GM21390 (cell line): ENCODE results near the gene NTHL1.

Experiments used
- ATAC-seq: cut with Tn5 transposase; IDR thresholded peaks from one replicate; pipeline ENCODE4 v1.9.1; 2021; ENCODE audit not compliant: unreplicated experiment

Gene NTHL1

GRCh38 chr16:2047330-2048115, at the start of gene NTHL1, which contains the start of gene TSC2:
Gene NTHL1, minus strand, starts transcription at chr16:2047834. Its CDS starts 11 bp downstream, at chr16:2047823.
Gene TSC2, plus strand, starts transcription at chr16:2047985. Its CDS starts 631 bp downstream, at chr16:2048616.
- ATAC-seq: peak; percentile 84

DNA sequence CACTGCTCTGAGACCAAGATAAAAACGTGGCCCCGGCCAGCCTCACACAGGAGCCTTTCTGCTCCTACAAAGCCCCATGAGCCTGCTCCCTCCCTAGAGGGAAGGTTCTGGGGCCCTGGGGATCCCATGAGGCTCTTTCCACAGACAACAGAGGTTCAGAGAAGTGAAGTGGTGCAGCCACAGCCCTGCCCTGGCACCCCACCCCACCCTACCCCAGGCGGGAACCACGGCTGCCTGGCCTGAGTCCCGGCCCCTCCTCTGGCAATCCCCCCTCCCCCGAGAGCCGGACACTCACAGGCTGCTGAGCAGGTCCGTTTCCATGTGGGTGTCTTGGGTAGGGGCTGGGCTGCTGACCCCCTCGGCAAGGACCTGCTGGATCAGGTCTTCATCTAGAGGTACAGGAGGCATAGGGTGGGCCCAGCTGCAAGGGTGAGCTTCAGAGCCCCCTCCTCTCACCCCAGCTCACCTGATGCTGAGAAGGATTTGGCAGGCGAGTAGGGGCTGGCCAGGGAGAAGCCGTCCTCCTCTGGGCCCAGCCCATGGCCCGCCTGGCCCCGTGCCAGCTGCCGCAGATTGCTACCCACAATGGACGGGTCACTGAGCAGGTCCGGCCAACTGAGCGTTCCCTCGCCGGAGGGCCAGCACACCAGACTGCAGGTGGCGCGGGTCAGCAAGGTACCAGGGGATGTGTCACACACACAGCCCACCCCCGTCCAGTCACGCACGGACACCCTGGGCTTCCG, 49.4 kb upstream of the NTHL1 start:
- ATAC-seq: no peak

GRCh38 chr16:2095918-2096582, 48.4 kb upstream of the NTHL1 start:
- no peak for ATAC-seq

DNA sequence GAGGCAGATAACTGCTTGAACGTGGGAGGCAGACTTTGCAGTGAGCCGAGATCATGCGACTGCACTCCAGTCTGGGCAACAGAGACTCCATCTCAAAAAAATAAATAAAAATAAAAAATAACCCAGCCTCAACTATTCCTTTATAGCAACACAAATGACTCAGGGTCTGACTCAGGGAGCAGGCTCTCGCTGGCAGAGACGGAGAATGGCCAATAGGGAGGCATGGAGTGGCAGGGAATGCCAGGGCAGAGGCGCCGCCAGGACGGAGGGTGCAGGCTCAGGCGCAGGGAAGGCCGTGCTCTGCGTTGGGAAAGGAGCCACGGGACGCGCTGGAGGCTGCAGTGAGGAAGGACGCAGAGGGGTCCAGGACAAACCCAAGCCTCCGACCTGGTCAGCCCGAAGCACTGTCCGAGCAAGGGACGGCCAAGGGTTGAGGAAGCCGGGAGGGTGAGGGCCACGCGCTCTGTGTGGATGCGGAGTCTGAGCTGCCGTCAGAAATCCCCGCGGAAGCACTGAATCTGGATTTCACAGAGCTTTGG, 47.8 kb upstream of the NTHL1 start:
- ATAC-seq: no peak

DNA sequence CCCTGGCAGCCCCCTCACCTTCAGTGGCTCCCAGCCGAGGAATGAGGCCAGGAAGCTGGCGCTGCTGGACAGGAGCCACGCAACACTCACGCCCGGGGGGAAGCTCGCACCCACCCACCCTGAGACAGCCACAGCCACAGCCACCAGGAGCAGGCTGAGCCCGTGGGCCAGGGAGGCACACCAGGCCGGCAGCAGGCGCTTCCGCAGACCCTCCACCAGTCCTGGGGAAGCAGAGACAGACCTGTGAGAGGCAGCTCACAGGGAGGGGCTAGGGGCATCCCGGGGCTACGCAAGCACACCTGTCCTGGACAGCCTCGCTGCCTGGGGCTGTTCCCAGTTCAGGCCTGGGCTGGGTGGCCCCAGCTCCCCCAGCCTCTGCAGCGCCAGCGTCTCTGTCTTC, 46.2 kb upstream of the NTHL1 start:
- ATAC-seq: no peak

DNA sequence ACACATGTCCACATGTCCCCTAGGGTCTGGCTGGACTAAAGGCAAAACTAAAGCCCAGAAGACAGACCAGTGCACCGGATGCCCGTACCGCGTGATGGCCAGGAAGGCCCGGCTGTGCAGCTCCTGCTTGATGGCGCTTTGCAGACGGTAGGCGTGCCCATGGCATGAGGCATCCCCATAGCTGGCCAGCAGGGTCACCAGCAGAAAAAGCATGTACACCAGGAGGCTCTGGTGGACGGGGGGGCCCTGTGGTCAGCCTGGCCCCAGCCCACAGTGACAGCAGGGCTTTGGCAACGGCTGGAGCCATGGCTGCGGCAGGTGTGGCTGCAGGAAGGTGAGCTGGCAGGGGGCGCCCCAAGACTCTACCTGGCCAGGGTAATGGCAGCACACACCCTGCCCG, 45.2 kb upstream of the NTHL1 start:
- ATAC-seq: no peak

GRCh38 chr16:2092256-2092620, 44.6 kb upstream of the NTHL1 start:
- ATAC-seq: no peak

DNA sequence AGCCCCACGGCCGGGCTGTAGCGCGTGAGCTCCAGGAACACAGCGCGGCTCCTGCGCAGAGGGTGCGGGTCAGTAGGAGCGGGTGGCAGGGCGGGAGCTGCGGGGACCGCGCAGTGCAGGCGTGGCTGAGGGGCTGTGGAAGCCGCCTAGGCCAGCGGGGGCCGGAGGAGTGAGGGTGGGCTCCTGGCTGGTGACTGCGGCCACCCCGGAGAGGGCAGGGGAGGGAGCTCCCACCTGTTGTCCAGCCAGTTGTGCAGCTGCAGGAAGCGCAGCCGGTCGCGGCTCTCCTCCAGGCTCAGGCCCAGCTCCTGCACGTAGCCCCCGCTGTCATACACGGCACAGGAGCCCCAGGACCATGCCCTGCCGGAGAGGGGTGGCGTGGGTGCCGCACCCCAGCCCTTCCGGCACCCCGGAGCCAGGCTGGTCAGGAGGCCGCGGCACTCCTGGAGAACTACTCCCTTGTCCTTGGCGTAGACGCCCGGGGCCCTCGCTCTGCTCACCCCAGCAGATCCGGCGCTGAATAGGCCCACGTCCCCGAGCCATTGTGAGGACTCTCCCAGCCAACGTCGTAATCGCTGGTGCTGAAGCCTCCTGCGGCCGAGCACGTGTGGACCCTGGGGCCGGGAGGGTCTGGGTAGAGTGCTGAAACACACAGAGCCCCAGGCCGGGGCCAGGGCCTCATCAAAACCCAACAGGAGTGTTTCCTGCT, 44.1 kb upstream of the NTHL1 start:
- no peak for ATAC-seq

GRCh38 chr16:2090777-2091546, 43.3 kb upstream of the NTHL1 start:
- no peak for ATAC-seq

DNA sequence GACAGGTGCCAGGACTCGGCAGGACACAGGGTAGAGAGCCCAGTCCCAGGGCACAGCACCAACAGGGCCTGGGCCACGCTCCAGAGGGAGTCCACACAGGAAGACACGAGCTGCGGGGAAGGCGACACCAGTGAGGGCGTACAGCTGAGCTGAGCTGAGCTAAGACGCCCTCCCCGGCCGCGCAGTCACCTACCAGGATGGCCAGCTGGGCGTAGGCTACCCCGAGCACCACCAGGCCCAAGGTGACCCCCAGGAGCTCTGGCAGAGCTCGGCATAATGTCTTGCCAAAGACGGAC, 42.8 kb upstream of the NTHL1 start:
- ATAC-seq: no peak

DNA sequence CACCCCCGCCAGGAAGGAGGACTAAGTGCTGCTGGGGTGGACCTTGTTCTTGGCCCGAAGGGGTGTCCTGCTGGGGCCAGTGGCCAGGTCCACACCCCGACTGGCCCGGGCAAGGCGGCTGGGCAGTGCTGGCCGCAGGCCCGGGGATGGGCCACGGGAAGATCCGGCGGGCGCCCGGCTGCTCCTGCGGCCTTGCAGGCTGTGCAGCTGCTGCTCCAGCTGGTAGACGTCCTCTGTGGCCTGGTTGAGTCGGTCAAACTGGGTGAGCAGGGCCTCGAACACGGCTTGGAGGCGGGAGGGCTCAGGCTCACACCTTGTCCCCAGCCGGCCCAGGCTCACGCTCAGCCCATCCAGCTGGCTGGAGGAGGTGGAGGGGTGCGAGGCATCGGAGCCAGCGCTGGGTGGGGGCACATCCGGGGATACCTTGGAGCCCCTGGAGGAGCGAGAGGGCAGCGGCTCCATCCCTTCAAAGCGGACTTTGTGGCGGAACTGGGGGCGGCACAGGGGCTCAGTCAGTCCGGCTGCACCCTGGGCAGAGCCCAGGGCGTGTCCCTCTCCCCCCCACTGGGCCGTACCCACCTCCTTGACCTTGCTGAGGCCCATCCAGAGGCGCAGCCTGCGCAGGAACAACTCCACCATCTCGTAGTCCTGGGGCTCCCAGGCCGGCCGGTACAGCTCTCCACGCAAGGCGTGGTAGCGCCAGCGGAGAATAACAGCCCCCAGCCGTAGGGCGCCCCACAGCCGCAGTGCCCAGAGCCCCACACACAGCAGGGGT, 42.3 kb upstream of the NTHL1 start:
- no peak for ATAC-seq

GRCh38 chr16:2088759-2089358, 41.2 kb upstream of the NTHL1 start:
- no peak for ATAC-seq

DNA sequence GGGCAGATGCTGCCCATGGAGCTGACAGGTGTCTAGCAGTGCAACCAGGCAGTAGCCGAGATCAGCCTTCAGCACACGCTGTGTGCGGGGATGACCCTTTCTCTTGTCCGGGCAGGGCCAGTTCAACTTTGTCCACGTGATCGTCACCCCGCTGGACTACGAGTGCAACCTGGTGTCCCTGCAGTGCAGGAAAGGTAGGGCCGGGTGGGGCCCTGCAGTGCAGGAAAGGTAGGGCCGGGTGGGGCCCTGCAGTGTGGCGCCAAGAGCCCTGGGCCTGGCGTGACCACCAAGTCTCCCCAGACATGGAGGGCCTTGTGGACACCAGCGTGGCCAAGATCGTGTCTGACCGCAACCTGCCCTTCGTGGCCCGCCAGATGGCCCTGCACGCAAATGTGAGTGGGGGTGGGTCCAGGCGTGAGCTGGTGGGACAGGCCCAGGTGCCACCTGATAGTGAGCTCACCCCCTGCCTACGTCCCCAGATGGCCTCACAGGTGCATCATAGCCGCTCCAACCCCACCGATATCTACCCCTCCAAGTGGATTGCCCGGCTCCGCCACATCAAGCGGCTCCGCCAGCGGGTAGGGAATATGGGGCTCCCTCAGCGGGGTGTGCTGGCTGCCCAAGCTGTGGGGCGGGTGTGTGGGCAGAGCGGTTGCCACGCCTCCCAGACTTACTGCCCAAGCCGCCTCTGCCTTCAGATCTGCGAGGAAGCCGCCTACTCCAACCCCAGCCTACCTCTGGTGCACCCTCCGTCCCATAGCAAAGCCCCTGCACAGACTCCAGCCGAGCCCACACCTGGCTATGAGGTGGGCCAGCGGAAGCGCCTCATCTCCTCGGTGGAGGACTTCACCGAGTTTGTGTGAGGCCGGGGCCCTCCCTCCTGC, 40.4 kb upstream of the NTHL1 start:
- no peak for ATAC-seq

DNA sequence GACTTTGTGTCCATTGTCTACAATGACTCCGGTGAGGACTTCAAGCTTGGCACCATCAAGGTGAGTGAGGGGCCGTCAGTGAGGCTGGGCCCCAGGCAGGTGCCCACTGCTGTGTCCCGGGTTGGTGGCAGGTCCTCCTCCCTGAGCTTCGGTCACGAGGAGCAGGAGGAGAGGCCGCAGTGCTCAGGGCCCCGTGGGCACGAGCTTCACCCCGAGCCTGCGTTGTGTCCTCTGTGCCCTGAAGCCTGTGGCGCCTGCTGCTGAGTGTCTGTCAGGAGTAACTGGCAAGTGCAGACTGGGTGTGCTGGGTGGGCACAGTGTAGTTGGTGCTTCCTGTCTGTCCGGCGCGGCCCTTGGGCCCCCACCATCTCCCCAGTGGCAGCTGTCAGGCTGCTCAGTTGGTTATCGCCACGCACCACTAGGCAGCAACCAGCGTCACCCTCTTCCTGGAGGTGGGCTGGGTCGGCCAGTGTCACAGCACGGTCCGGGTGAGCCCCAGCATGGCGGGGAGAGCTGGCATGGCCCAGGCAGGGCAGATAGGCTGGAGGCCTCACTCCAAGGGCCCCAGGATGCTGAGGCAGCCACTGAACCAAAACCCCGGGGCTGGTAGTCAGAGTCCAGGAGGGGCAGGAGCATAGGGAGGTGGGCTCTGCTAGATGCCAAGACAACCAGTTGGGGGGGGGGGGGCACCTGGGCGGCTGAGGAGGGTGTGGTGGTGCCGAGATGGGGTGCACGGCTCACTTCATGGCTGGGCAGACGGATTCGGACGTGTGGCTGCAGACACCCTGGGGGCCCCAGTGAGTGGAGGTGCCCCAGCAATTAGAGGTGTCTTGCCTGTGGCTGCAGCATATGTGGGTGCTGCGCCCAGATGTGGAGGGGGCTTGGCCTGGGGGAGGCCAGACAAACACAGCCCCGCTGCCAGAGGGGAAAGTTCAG, 39.4 kb upstream of the NTHL1 start:
- ATAC-seq: no peak

DNA sequence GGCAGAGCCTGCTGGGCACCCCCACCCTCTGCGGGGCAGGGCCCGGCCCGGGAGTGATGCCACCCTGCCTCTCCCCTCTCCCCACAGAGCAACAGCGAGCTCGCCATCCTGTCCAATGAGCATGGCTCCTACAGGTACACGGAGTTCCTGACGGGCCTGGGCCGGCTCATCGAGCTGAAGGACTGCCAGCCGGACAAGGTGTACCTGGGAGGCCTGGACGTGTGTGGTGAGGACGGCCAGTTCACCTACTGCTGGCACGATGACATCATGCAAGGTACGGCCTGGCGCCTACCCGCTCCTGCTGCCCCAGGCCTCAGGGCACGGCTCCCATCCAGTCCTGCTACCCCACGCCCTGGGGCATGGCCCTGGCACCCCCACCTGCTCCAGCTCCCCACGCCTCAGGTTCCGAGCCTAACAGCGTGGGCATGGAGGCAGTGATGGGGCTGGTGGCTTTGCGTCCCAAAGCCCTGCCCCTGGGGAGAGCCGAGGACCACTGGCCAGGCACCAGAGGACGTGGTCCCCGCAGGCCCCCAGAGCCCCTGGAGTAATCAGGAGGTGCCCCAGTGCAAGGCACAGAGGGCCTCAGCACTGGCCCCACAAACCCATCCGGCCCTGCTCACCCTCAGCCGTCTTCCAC, 38.6 kb upstream of the NTHL1 start:
- ATAC-seq: no peak

GRCh38 chr16:2085669-2086068, 38.0 kb upstream of the NTHL1 start:
- ATAC-seq: no peak
